GM23338 (cell line): ENCODE measurements around the gene KIF6. TPM values are rescaled to one million over a fixed set of nuclear protein-coding genes. Genes with fewer than 3 reads are reported as not detected.

Experiments used
- ATAC-seq: fragments of 200-7000 bp; cut with Tn5 transposase; 3 replicates; pipeline ENCODE4 v1.9.1; 2020
- DNase-seq: peaks from one replicate; pipeline ENCODE4 v3.0.0-alpha.2; 2015; ENCODE audit warnings: low spot score
- H2AFZ ChIP-seq: fragments of 200-600 bp; sonication (generic); 2 replicates; pipeline ENCODE4 v1.8.0; 2016; ENCODE audit warnings: antibody characterized with exemption, mild to moderate bottlenecking, moderate library complexity
- H3F3A ChIP-seq: fragments of 200-600 bp; sonication (generic); replicated peaks from 2 replicates; pipeline ENCODE4 v1.8.0; 2017; ENCODE audit warnings: antibody characterized with exemption, mixed run types, low read depth
- H3K27ac ChIP-seq: fragments of 200-600 bp; sonication (generic); 2 replicates; pipeline ENCODE4 v1.6.1; 2016; ENCODE audit warnings: low read depth
- H3K27me3 ChIP-seq: fragments of 200-600 bp; sonication (generic); 2 replicates; pipeline ENCODE4 v1.8.0; 2016; ENCODE audit warnings: mild to moderate bottlenecking, mixed run types, moderate library complexity; ENCODE audit not compliant: insufficient read depth
- H3K36me3 ChIP-seq: fragments of 200-600 bp; sonication (generic); 2 replicates; pipeline ENCODE4 v1.8.0; 2016; ENCODE audit warnings: mild to moderate bottlenecking; ENCODE audit not compliant: insufficient read depth
- H3K4me1 ChIP-seq: fragments of 200-600 bp; sonication (generic); 2 replicates; pipeline ENCODE4 v1.8.0; 2016; ENCODE audit warnings: mild to moderate bottlenecking, moderate library complexity; ENCODE audit not compliant: insufficient read depth
- H3K4me2 ChIP-seq: fragments of 200-600 bp; sonication (generic); 2 replicates; pipeline ENCODE4 v1.7.1; 2017; ENCODE audit warnings: mixed run types
- H3K4me3 ChIP-seq: fragments of 200-600 bp; sonication (generic); 2 replicates; pipeline ENCODE4 v1.6.1; 2016; ENCODE audit warnings: mixed run types
- H3K79me2 ChIP-seq: fragments of 200-600 bp; sonication (generic); replicated peaks from 2 replicates; pipeline ENCODE4 v1.8.0; 2017; ENCODE audit warnings: mild to moderate bottlenecking; ENCODE audit not compliant: insufficient read depth
- H3K9me2 ChIP-seq: fragments of 200-600 bp; sonication (generic); 2 replicates; pipeline ENCODE4 v1.8.0; 2017; ENCODE audit not compliant: insufficient read depth
- H4K20me1 ChIP-seq: fragments of 200-600 bp; sonication (generic); replicated peaks from 2 replicates; pipeline ENCODE4 v1.8.0; 2017; ENCODE audit warnings: mild to moderate bottlenecking; ENCODE audit not compliant: insufficient read depth
- H3K27ac Mint-ChIP-seq: 2 replicates; pipeline ENCODE4 v1.8.0; 2020; ENCODE audit warnings: inconsistent platforms, mild to moderate bottlenecking, moderate library complexity, mixed read lengths
- H3K27me3 Mint-ChIP-seq: 3 replicates; pipeline ENCODE4 v1.8.0; 2022; ENCODE audit warnings: low read depth, mild to moderate bottlenecking, moderate library complexity, mixed read lengths, inconsistent platforms; ENCODE audit not compliant: insufficient read depth, poor library complexity
- H3K36me3 Mint-ChIP-seq: 3 replicates; pipeline ENCODE4 v1.8.0; 2021; ENCODE audit warnings: low read depth, mild to moderate bottlenecking, inconsistent platforms, moderate library complexity, mixed read lengths
- H3K4me1 Mint-ChIP-seq: 3 replicates; pipeline ENCODE4 v1.8.0; 2020; ENCODE audit warnings: mild to moderate bottlenecking, inconsistent platforms, mixed read lengths
- H3K4me3 Mint-ChIP-seq: 3 replicates; pipeline ENCODE4 v1.8.0; 2021; ENCODE audit warnings: moderate library complexity, mild to moderate bottlenecking, inconsistent platforms, mixed read lengths
- H3K9me3 Mint-ChIP-seq: 3 replicates; pipeline ENCODE4 v1.8.0; 2020; ENCODE audit warnings: moderate library complexity, mild to moderate bottlenecking, inconsistent platforms, mixed read lengths
- CREB1 ChIP-seq: fragments of 250-450 bp; sonication (Bioruptor Pico); IDR thresholded peaks from 2 replicates; pipeline ENCODE4 v1.5.0; 2020; ENCODE audit warnings: low read depth, mild to moderate bottlenecking, moderate library complexity
- CTCF ChIP-seq, 2 experiments: fragments of 200-600 bp in 1 of 2; sonication (generic) in 1 of 2; conservative IDR thresholded peaks; 2 replicates each; pipeline versions ENCODE4 v1.5.1 to v1.6.1; 2016 to 2017; ENCODE audit warnings: antibody characterized with exemption in 2 of 2, low read depth in 2 of 2, mild to moderate bottlenecking in 2 of 2, moderate library complexity in 1 of 2
- EZH2 ChIP-seq: fragments of 200-600 bp; sonication (generic); IDR thresholded peaks from one replicate; pipeline ENCODE4 v1.8.0; 2017; ENCODE audit warnings: antibody characterized with exemption, mild to moderate bottlenecking, low read depth; ENCODE audit not compliant: unreplicated experiment
- EZH2phosphoT487 ChIP-seq: fragments of 200-600 bp; sonication (generic); IDR thresholded peaks from one replicate; pipeline ENCODE4 v1.8.1; 2018; ENCODE audit warnings: antibody characterized with exemption; ENCODE audit not compliant: unreplicated experiment
- JUNB ChIP-seq: IDR thresholded peaks from one replicate; pipeline ENCODE4 v1.6.1; 2016; ENCODE audit warnings: antibody characterized with exemption; ENCODE audit not compliant: unreplicated experiment
- NANOG ChIP-seq: IDR thresholded peaks from 2 replicates; pipeline ENCODE4 v1.6.1; 2016; ENCODE audit warnings: antibody characterized with exemption, borderline replicate concordance
- POLR2AphosphoS5 ChIP-seq: IDR thresholded peaks from 2 replicates; pipeline ENCODE4 v1.6.1; 2016; ENCODE audit warnings: antibody characterized with exemption, low read depth
- ZNF114 ChIP-seq: fragments of 250-450 bp; sonication (Bioruptor Pico); IDR thresholded peaks from 2 replicates; pipeline ENCODE4 v1.5.0; 2020; ENCODE audit warnings: mild to moderate bottlenecking, moderate library complexity
- ZNF331 ChIP-seq: fragments of 250-450 bp; sonication (Bioruptor Pico); IDR thresholded peaks from 2 replicates; pipeline ENCODE4 v1.5.0; 2020; ENCODE audit warnings: low read depth, mild to moderate bottlenecking, moderate library complexity
- ZNF462 ChIP-seq: fragments of 250-450 bp; sonication (Bioruptor Pico); IDR thresholded peaks from 2 replicates; pipeline ENCODE4 v1.5.0; 2020; ENCODE audit warnings: mild to moderate bottlenecking, moderate library complexity
- polyA plus RNA-seq: library from polyadenylated mRNA; unstranded; fragments of >200 nt; fragmentation: Nextera tagmentation; extraction: Ambion mirVana; gene quantifications from 2 replicates; pipeline ENCODE4 v1.2.1, GENCODE V29; 2016
- total RNA-seq: library from RNA; depleted of rRNA; stranded (reverse); fragments of >200 nt; shearing (Covaris generic); gene quantifications from 2 replicates; pipeline ENCODE4 v1.2.3, GENCODE V29; 2014
- TF ChIP-seq, protein P1 (sequence below): IDR thresholded peaks from 2 replicates; pipeline ENCODE4 v1.6.1; 2016; ENCODE audit warnings: antibody characterized with exemption
- TF ChIP-seq, protein P2 (sequence below): IDR thresholded peaks from one replicate; pipeline ENCODE4 v1.6.1; 2018; ENCODE audit warnings: antibody characterized with exemption; ENCODE audit not compliant: unreplicated experiment

Gene KIF6
- total and polyA plus RNA-seq, 2 experiments from 2014 or later = 0.87 to 1.7 TPM

GRCh38 chr6:39411465-39411864, 313.7 kb downstream of the KIF6 start:
- Histone ChIP-seq H3K9me2 (no peaks in the 10 kb centered on the region), H4K20me1 (no peaks in the 10 kb centered on the region), H3K4me1 (peaks cover 3% of the 10 kb centered on the region; the same call in 1 of the 2 replicates), H3F3A (no peaks in the 10 kb centered on the region), H3K4me2 (no peak overlapping the region), H3K79me2 (no peaks in the 10 kb centered on the region), H3K4me3 (no peak overlapping the region), H2AFZ (no peak overlapping the region), H3K27ac (no peak overlapping the region), H3K36me3 (no peaks in the 10 kb centered on the region), H3K27me3 (no peaks in the 10 kb centered on the region)
- no peak for ATAC-seq
- DNase-seq = no peak
- TF ChIP-seq ZNF462 (CRISPR knock-in tag) = no peak
- no peak for TF ChIP-seq EZH2phosphoT487
- TF ChIP-seq EZH2 = no peak
- TF ChIP-seq ZNF331 (CRISPR knock-in tag) = no peak
- TF ChIP-seq POLR2AphosphoS5 = no peak
- no peak for TF ChIP-seq CREB1 (CRISPR knock-in tag)
- TF ChIP-seq ZNF114 (CRISPR knock-in tag) = no peak
- TF ChIP-seq CTCF (conservative IDR thresholded peaks at IDR 0.05; ENCODE audit: low read depth in 2 of 2) = no peak
- TF ChIP-seq, protein P1, sequence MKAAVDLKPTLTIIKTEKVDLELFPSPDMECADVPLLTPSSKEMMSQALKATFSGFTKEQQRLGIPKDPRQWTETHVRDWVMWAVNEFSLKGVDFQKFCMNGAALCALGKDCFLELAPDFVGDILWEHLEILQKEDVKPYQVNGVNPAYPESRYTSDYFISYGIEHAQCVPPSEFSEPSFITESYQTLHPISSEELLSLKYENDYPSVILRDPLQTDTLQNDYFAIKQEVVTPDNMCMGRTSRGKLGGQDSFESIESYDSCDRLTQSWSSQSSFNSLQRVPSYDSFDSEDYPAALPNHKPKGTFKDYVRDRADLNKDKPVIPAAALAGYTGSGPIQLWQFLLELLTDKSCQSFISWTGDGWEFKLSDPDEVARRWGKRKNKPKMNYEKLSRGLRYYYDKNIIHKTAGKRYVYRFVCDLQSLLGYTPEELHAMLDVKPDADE = no peak
- no peak for TF ChIP-seq NANOG
- TF ChIP-seq, protein P2, sequence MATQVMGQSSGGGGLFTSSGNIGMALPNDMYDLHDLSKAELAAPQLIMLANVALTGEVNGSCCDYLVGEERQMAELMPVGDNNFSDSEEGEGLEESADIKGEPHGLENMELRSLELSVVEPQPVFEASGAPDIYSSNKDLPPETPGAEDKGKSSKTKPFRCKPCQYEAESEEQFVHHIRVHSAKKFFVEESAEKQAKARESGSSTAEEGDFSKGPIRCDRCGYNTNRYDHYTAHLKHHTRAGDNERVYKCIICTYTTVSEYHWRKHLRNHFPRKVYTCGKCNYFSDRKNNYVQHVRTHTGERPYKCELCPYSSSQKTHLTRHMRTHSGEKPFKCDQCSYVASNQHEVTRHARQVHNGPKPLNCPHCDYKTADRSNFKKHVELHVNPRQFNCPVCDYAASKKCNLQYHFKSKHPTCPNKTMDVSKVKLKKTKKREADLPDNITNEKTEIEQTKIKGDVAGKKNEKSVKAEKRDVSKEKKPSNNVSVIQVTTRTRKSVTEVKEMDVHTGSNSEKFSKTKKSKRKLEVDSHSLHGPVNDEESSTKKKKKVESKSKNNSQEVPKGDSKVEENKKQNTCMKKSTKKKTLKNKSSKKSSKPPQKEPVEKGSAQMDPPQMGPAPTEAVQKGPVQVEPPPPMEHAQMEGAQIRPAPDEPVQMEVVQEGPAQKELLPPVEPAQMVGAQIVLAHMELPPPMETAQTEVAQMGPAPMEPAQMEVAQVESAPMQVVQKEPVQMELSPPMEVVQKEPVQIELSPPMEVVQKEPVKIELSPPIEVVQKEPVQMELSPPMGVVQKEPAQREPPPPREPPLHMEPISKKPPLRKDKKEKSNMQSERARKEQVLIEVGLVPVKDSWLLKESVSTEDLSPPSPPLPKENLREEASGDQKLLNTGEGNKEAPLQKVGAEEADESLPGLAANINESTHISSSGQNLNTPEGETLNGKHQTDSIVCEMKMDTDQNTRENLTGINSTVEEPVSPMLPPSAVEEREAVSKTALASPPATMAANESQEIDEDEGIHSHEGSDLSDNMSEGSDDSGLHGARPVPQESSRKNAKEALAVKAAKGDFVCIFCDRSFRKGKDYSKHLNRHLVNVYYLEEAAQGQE = no peak
- TF ChIP-seq JUNB = no peak
- Mint-ChIP-seq H3K27ac (no peak overlapping the region), H3K9me3 (no peaks in the 10 kb centered on the region), H3K36me3 (no peaks in the 10 kb centered on the region), H3K4me1 (peaks cover 3% of the 10 kb centered on the region; the same call in 2 of the 3 replicates), H3K27me3 (no peaks in the 10 kb centered on the region), H3K4me3 (no peak overlapping the region)
